ENCODE results near the gene DTNBP1.

The DTNBP1 gene

DNA sequence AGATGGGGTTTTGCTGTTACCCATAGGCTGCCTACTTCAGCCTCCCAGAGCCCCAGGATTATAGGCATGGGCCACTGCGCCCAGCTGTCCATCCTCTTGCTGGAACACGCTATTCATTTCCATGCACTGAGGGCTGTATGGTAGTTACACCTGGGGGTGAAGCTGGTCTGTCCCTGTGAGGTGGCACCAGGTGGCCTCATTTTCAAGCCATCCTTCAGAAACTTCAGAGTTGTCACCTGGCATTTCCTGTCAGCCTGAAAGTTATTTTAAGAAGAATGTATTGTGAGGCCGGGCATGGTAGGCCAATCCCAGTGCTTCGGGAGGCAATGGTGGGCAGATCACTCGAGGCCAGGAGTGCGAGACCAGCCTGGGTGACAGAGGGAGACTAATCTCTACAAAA lies 147.6 kb downstream of the DTNBP1 start:
- no peak for DNase-seq (ENCODE audit: low spot score)

DNA sequence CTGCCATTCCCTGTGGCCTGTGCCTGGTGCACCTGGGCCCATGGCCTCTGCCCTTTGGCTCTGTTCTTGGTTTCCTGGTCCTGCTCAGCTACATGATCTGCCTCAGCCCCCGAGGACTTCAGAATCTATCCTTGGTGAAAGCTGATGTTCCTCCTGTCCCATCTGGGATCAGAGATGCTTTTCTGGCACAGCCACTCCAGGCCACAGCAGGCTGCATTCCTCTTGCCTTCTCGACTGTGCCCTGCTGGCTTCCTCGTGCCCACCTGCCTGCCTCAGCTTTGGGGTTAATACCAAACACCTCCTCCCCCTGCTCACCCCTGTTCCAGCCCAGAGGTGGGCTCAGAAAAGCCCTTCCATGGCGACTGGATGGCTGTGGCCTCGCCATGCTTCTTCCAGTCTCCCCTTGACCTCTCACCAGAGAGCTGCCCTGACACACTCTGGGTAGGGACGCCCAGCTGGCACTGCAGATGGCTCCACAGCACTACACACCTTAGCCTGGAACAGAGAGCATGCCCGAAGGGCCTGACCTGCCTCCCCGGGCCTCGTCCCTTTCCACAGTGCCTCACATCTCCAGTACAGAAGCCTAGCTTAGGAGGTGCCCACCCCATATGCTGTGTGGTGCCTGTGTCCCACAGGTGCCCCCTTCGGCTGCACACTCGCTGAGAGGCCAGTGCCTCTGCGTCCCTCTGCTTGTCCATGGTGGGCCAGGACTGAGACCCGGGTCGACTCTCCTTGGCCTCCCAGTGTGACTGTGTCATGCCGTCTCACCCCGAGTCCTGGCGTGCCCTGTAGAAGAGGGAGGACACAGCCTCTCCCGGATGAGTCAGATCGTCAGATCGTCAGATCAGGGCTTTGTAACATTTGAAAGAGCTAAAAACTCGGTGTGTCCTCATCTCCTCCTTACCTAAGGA lies 148.8 kb downstream of the DTNBP1 start:
- DNase-seq (ENCODE audit: low spot score): no peak

DNA sequence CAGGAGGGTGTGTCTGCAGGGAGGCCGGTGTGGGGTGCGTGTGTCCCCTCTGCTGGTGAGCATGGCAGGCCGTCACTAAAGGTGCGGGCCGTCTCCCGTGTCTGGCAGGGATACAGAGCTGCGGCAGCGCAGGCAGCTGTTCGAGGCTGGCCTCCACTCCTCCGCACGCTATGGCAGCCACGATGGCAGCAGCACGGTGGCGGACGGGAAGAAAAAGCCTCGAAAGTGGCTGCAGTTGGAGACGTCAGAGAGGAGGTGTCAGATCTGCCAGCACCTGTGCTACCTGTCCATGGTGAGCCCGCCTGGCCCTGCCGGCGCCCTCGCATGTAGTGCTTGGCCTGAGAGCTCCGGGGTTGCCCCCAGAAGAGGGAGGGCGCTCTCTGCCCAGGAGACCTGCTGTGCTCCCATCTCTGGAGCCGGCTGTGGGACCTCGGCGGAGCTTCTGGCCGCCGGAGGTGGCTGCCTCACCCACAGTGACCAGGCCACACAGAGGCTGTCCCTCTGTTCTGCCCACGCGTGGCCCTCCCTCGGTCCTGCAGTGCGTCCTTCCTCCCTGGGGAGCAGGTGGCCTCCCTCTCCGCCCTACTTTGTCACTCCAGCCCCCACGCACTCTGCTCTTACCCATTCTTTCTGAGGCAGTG lies 149.6 kb downstream of the DTNBP1 start:
- no peak for DNase-seq (ENCODE audit: low spot score)

DNA sequence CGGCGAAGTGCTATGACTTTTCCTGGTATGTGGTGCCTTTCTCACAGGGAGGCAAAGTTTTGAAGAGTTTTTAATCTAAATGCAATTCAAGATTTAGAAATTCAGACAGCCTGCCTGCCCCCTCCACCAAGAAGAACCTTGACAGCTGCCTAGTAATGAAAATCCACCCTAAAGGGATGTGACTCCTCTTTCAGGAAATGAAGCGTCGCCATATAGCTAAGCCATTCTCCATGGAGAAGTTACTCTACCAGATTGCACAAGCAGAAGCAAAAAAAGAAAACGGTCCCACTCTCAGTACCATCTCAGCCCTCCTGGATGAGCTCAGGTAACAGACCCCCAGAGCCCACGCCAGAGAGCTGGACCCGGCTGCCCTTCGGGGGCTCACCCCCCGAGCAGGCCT lies 150.1 kb downstream of the DTNBP1 start:
- DNase-seq (ENCODE audit: low spot score): peak; percentile 43

DNA sequence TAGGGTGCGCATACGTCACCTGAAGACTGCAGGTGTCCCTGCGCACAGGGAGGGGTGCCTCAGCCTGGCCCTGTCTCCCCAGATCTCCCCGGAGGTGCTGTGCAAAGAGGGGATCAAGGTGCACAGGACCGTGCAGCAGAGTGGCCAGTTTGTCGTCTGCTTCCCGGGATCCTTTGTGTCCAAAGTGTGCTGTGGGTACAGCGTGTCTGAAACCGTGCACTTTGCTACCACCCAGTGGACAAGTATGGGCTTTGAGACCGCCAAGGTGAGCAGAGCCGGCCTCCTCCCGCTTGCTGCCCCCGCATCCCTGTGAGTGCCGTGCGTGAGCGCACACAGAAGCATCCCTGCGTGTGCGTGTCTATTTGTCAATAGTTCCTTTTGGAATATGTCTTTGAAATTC lies 150.7 kb downstream of the DTNBP1 start:
- DNase-seq (ENCODE audit: low spot score): no peak

DNA sequence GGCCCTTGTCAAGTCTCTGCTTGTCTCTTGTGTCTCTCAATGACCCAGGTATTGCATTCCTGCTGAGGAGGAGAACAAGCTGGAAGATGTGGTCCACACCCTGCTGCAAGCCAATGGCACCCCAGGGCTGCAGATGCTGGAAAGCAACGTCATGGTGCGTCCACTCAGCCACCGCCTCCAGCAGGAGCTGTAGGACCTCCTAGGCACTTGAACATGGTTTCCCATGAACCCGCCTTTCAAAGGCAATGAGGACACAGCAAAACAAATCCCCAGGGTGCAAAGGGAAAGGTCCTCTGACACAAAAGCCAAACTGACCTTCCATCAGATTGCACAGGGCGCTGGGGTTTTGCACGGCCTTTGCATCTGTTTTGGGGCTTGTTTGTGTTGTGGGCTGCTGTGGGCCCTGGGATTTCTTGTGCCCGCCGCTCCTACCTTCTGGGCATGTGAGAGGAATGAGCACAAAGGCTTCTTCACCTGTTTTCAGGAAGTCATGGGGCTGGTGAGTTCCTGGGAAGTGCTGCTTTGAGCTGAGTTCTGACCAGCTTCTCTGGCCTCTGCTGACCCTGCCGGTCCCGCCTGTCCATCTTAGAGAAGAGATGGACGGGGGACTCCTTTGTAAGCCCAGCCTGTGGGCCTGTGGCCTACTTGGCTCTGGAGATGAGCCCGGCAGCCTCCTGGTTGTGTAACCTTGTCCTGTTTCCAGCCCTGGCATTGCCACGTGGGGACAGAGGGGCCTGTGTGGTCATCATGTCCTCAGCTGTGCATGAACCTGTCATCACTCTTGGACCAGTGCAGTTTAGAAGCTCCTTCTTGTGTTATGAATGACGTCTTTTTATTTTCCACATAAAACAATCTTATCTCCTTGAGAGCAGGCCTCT lies 151.3 kb downstream of the DTNBP1 start:
- DNase-seq (ENCODE audit: low spot score): no peak

DNA sequence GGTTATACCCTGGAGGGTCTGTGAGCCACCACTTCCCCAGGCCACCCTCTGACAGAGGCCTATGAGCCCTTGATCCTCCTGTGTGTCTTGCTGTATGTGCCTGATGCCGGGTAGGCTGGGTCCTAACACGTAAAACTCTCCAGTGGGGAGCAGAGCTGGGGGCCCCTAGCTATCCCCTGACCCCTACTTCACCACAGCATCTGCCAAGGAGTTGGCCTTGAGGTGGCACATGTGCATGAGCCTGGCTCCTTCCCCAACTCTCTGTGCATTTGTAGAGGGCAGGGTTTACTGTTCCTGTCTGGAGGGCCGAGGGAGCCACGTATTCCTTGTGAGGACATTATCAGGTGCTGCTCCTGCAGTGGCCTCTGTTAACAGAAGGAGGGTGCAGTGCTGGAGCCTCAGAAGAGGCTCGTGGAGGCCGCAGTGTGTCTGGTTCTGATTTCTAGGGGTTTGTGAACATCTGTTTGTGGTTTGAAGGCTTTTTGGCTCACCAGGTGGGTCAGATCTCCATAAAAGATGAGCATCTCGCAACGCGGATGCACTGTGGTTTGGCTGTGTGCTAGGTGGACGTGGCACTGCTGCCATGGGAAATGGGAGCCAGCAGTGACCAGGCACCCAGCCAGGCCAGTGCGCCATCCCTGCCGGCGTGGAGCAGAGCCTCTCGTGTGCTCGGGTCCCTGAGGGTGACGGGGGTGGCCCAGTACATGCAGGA lies 152.1 kb downstream of the DTNBP1 start:
- no peak for DNase-seq (ENCODE audit: low spot score)

DNA sequence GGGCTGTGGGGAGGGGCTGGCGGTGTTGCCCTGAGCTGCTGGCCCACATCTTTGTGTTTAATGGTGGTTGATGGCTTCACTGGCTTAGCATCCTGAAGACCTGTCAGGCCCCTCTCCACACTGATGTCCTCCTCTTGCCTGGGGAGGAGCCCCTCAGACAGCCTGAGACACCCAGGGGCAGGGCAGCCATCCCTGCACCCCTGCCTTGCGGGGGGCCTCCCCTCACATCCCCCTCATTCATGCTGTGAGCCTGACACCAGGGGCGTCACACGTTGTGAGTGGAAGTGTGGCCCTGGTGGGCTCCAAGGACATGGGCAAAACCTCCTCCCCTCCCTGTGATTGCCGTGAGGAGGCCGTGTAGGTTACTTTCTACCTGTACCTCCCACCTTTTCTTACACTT lies 152.7 kb downstream of the DTNBP1 start:
- no peak for DNase-seq (ENCODE audit: low spot score)

DNA sequence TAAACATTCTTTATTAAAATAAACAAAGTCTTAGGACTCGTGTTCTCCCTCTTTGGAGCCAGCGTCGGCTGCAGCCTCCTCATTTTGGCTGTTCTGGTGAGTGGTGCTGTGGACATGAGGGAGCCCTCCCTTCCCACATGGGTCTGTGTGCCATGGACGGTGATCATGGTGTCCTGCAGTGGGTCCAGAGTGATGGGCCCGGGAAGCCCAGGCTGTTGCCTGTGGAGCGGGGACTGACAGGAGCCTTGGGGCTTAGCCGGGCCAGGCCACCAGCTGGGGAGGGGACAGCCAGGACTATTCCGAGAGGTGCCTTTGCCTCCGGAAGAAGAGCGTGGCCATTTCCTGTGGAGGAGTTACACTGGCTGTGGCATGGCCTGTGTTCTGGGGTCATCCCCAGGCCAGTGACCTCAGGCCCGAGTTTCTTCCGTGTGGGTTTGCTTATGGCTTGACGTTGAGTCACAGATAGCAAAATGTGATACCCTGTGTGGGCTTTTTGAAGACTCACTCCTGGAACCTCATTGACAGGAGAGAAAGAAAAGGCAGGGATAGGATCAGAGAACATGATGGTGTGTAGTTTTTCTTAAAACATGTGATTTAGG lies 153.4 kb downstream of the DTNBP1 start:
- peak; percentile 29 for DNase-seq (ENCODE audit: low spot score)

DNA sequence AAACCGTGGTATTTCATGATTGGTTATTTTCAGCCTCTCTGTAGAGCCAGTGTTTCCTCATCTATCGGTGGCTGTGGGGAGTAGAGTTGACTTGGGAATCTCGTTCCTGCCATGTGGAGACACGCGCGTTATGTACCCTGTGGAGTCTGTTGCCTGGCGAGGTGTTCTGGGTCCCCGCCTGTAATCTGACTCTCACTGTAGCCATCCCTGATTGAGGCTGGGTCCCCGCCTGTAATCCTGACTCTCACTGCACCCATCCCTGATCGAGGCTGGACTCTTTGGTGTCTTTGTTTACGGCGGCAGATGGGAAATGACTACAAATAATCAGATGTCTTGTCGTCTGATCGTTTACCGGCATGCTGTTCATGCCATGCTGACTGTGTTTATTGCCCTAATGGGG lies 153.9 kb downstream of the DTNBP1 start:
- no peak for DNase-seq (ENCODE audit: low spot score)

DNA sequence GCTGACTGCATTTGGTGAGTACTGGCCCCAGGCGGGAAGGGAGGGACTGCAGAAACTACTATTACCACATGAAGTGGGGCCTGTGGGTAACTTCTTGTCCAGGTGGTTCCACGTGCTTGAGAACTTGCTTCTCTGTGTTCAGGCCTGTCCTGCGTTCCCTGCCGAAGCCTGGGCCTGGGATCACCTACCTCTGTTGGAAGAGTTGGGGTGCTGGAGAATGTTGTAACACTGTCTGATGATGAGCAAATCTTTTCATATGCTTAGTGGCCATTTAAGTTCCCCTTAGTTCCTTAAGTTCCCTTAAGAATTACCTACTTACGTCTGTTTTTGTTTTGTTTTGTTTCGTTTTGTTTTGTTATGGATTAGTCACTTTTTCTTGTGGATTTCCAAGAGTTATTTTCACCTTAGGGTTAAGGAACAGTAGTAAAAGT lies 154.4 kb downstream of the DTNBP1 start:
- no peak for DNase-seq (ENCODE audit: low spot score)

DNA sequence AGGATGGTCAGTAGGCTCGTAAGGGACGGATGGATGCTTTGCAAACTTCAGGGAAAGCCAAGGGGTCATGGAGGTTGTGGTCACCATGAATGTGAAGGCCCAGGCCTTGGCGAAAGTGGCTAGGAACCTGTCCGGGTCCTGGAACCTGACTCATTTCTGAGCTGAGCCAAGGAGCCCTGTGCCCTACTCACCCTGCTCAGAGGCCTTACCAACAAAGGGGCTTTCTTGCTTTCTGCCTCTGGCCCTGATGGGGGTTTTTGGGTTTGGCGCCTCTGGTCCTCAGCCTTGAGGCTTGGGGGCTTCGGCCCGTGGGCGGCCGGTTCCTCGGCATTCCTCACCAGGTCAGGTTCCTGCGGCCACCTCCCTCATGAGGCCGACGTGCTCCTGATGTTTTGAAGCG lies 155.1 kb downstream of the DTNBP1 start:
- no peak for DNase-seq (ENCODE audit: low spot score)

DNA sequence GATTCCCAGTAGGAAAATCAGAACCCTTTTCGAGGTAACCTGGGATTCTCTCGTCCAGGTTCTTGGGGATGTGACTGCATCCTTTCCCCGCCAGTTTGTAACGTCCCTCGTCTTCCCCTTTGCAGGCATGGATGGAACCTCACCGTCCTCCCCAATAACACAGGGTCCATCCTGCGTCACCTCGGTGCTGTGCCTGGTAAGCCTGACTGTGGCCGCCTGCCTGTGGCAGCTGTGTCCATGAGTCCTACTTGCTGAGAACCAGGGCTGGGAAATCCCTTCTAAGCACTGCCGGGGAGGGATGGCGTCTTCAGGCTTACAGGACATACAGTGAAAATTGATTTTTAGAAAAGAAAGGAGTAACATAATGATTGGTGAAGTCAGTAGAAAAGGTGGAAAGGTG lies 155.6 kb downstream of the DTNBP1 start:
- DNase-seq (ENCODE audit: low spot score): no peak

DNA sequence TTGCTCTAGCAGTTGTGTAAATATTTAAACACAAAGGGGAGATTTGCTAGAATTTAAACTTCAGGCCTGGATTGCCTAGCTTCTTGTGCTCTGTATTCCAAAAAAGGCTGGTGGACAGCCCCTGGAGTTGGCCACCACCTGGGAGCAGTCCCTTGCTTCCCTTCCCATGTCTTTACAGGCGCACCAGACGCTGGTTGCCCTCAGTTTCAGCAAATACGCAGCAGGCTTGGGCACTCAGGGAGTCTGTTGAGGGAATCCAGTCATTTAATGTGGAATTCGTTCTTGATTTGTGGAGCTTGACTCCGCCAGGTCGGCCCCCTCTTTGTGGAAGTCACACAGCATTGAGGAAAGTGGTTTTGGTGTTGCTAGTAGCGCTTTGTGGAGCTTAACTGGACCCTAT lies 156.8 kb downstream of the DTNBP1 start:
- DNase-seq (ENCODE audit: low spot score): no peak

DNA sequence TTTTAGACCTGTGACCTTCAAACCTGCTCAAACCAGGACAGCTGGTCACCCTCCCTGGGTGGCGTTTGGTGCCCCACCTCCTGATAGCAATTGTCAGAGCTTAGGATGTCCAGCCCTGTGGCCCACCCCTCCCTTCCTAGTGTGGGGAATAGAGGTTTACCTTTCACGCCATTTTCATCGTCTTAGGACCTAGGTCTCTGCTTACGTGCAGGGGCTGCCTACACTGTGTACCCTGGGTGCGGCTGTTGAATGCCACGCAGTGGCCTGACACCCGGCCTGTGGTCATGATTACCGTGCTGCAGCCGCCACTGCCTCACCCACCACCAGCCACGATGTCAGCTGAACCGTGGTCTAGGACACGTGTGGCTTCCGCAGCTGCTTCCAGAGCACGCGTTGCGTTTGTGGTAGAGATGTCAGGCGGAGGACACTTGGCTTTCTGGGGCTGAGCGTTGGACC lies 157.3 kb downstream of the DTNBP1 start:
- no peak for DNase-seq (ENCODE audit: low spot score)

DNA sequence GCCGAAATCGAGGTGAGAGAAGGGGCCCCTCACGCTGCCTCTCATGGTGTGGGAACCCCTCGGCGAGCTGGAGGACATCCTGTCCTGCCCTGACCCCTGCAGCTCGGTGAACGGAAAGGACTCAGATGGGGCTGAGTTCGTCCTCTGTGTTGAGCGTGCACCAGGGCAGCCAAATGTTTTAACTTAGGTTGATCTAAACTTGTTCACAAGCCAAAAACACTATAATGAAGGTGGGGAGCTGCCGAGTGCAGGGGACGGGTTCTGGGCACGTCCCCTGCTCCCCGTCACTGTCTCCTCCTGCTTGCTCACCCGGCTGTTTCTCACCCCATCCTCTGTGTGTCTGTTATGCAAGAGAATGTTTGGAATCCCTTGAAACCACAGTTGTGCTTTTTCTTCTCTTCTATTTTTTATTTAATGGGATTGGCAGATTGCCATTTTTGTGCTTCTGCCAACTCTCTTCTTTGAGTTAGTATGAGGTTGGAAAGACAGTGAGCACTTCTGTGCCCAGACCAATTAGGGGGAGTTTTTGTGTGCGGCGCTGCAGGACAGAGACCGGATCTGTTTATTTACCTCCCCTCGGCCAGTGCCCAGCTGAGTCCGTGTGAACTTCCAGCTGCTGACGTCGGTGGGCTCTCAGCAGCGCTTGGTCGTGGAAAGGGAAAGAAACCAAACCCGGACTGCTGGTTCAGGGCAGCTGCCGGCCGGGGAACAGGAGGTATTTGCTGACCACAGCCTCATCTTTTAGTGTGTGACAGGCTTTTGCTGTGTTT lies 158.1 kb downstream of the DTNBP1 start:
- DNase-seq (ENCODE audit: low spot score): peak; percentile 27

DNA sequence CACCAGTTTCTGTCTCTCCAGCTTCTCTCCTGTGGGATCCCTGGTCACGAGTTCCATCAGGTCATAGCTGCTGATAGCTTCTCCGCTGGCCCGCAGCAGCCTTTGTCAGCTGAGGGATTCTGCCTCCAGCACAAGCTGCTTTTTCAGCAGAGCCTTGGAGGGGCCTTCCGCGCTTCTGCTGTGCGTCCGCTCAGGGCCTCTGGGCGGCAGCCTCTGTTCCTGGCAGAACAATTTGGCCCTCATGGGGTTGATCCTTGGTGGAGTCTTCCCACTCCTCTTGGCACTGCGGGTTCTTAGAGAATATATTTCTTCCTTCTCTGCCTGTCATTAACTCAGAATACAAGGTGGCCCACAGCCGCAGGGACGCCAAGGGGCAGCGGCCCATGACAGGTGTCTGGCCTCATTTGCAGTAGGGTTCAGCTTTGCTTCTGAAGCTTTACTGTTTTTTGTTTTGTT lies 158.8 kb downstream of the DTNBP1 start:
- no peak for DNase-seq (ENCODE audit: low spot score)

DNA sequence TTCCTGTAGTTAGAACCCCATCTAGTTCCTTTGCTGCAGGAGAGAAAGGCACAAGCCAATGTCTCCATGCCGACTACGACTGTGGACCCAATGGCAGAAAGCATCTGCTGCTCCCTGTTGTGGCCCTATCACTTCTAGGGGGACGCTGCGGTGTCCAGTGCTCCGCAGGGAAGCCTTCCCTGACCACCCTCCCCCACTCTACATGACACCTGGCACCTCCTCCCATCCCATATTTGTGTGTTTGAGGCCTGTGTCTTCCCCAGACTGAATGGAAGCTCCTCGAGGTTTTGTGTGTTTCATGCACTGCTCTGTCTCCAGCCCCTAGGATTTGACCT lies 159.5 kb downstream of the DTNBP1 start:
- no peak for DNase-seq (ENCODE audit: low spot score)

DNA sequence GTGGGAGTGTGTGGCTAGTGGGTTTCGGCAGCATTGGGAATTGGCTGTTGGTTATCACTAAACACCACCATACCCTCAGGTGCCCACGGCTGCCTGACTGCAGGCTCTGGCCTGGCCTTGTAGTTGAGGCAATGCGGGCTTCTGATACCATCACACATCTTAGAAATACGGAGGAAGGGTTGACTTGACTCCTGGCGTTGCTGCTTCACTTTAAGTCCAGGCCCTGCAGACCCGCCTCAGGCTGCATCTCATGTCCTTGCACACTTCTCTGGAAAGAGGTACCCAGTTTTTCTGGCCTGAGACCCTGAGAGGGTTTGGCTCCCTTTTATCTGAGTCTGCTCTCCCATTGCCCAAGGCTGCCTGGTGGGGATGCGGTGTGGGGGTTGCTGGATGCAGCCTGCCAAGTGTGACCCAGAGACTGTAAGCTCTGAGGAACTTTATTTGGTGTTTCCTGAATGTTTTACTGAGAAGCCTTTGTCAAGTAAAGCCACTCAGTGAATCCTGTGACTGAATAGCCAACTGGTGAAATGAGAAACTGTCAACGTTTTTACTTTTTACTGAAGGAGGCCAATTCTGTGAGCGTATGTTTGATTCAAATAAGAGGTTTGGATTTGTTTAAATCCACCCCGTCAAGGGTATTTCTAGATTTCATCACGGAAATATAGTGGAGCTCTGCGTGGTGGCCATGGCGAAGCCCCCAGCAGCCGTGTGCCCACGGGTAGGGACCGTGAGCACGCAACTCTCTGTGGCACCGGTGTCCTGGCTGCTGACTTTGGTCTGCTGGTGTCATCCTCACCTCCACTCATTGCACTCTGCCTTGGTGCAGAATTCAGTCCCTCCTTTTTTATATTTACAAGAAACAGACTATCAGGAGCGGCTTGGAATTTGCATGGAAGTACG lies 160.1 kb downstream of the DTNBP1 start:
- DNase-seq (ENCODE audit: low spot score): no peak

Data from kidney capillary endothelial cell (primary cell).